NK-92 (cell line): ENCODE results near the gene BBC3.

Experiments
- DNase-seq: peaks from one replicate; lab custom pipeline; 2025; ENCODE audit not compliant: unreplicated experiment; lab: John Stamatoyannopoulos, UW

Gene BBC3

GRCh38 chr19:47232422-47233211 lies 1.6 kb upstream of the BBC3 start:
- DNase-seq = no peak

GRCh38 chr19:47231215-47232054 lies 436 bp upstream of the BBC3 start:
- no peak for DNase-seq

- DNase-seq = no peak
Measured at GRCh38 chr19:47230054-47230920, 712 bp downstream of the BBC3 start.

- no peak for DNase-seq
Measured at GRCh38 chr19:47229676-47230053, 1.3 kb downstream of the BBC3 start.

GRCh38 chr19:47228937-47229675 lies 1.9 kb downstream of the BBC3 start:
- DNase-seq = no peak

- no peak for DNase-seq
Measured at GRCh38 chr19:47228168-47228936, 2.6 kb downstream of the BBC3 start.

GRCh38 chr19:47227352-47228167 lies 3.4 kb downstream of the BBC3 start:
- DNase-seq = no peak

- no peak for DNase-seq
Measured at GRCh38 chr19:47226426-47227351, 4.3 kb downstream of the BBC3 start.

- no peak for DNase-seq
Measured at GRCh38 chr19:47225746-47226425, 5.1 kb downstream of the BBC3 start.

GRCh38 chr19:47221890-47222289 lies 9.1 kb downstream of the BBC3 start:
- DNase-seq = no peak

GRCh38 chr19:47221080-47221841 lies 9.7 kb downstream of the BBC3 start:
- no peak for DNase-seq

GRCh38 chr19:47215581-47215980 lies 15.4 kb downstream of the BBC3 start:
- no peak for DNase-seq

GRCh38 chr19:47210689-47211316 lies 20.2 kb downstream of the BBC3 start:
- DNase-seq = no peak

GRCh38 chr19:47210180-47210490 lies 20.9 kb downstream of the BBC3 start:
- DNase-seq = no peak

GRCh38 chr19:47209319-47210179 lies 21.4 kb downstream of the BBC3 start:
- no peak for DNase-seq
